ENCODE data around the gene MYO15A. TPM values are rescaled to one million over a fixed set of nuclear protein-coding genes. Genes with fewer than 3 reads are reported as not detected.

MYO15A gene
- total RNA-seq, 1 experiment from 2014 or later, result 0.26 TPM

- BruUV-seq (replicated peaks), result no TSS peak
- TF ChIP-seq EZH2phosphoT487 (IDR thresholded peaks at IDR 0.05; ENCODE audit: borderline replicate concordance, low read length) (no peak), CTCF (conservative IDR thresholded peaks at IDR 0.05; ENCODE audit: low read depth, low read length) (no peak), EZH2 (IDR thresholded peaks at IDR 0.05; ENCODE audit: low read length, unreplicated experiment) (no peak)
- H3K4me1 ChIP-seq (ENCODE audit: insufficient read depth, low read length), result peaks cover 7% of the 10 kb centered on the region
- peaks cover 61% of the 10 kb centered on the region for H3K36me3 ChIP-seq (ENCODE audit: low read depth, low read length)
- H4K20me1 ChIP-seq (ENCODE audit: low read length), result peaks cover 40% of the 10 kb centered on the region
- no peak overlapping the region for H3K4me2 ChIP-seq (ENCODE audit: low read length)
- DNase-seq, result no peak
- no peaks in the 10 kb centered on the region for H3K27me3 ChIP-seq (ENCODE audit: low read length)
- no peak overlapping the region for H2AFZ ChIP-seq (ENCODE audit: low read length)
- no peak for ATAC-seq
- ChIA-PET POLR2A (ENCODE audit: unreplicated experiment) (no interaction called here), CTCF (no interaction called here)
- H3K27ac ChIP-seq (ENCODE audit: low read length), result no peak overlapping the region
- H3K4me3 ChIP-seq (ENCODE audit: low read length), result no peak overlapping the region
- H3F3A ChIP-seq (ENCODE audit: low read length, unreplicated experiment), result no peaks in the 10 kb centered on the region
- H3K79me2 ChIP-seq (ENCODE audit: low read length), result peaks cover 98% of the 10 kb centered on the region
- H3K9me2 ChIP-seq (replicated peaks; ENCODE audit: low read length), result no peaks in the 10 kb centered on the region
- H3K9me3 ChIP-seq (ENCODE audit: low read length), result no peaks in the 10 kb centered on the region
- H3K9ac ChIP-seq (ENCODE audit: low read length), result no peak overlapping the region
- intact Hi-C loops (cut with micrococcal nuclease), result no loop called here
These were observed 85.8 kb downstream of the MYO15A start for GRCh38 chr17:18194394-18194793.

GRCh38 chr17:18194804-18195203, 86.2 kb downstream of the MYO15A start:
- peaks cover 61% of the 10 kb centered on the region for H3K36me3 ChIP-seq (ENCODE audit: low read depth, low read length)
- CTCF ChIA-PET, result no interaction called here
- H3K27ac ChIP-seq (ENCODE audit: low read length), result no peak overlapping the region
- no peaks in the 10 kb centered on the region for H3K9me3 ChIP-seq (ENCODE audit: low read length)
- ATAC-seq, result no peak
- H3K4me2 ChIP-seq (ENCODE audit: low read length), result no peak overlapping the region
- H3K4me3 ChIP-seq (ENCODE audit: low read length), result no peak overlapping the region
- no peak overlapping the region for H2AFZ ChIP-seq (ENCODE audit: low read length)
- H3K4me1 ChIP-seq (ENCODE audit: insufficient read depth, low read length), result peaks cover 3% of the 10 kb centered on the region; the same call in 1 of the 2 replicates
- POLR2A ChIA-PET (ENCODE audit: unreplicated experiment), result no interaction called here
- no peaks in the 10 kb centered on the region for H3F3A ChIP-seq (ENCODE audit: low read length, unreplicated experiment)
- H3K27me3 ChIP-seq (ENCODE audit: low read length), result no peaks in the 10 kb centered on the region
- DNase-seq, result no peak
- BruUV-seq (replicated peaks), result no TSS peak
- no peaks in the 10 kb centered on the region for H3K9me2 ChIP-seq (replicated peaks; ENCODE audit: low read length)
- no peak overlapping the region for H3K9ac ChIP-seq (ENCODE audit: low read length)
- TF ChIP-seq CTCF (conservative IDR thresholded peaks at IDR 0.05; ENCODE audit: low read depth, low read length), result no peak
- TF ChIP-seq EZH2phosphoT487 (IDR thresholded peaks at IDR 0.05; ENCODE audit: borderline replicate concordance, low read length), result no peak
- no peak for TF ChIP-seq EZH2 (IDR thresholded peaks at IDR 0.05; ENCODE audit: low read length, unreplicated experiment)
- peaks cover 36% of the 10 kb centered on the region for H4K20me1 ChIP-seq (ENCODE audit: low read length)
- H3K79me2 ChIP-seq (ENCODE audit: low read length), result peaks cover 98% of the 10 kb centered on the region
- intact Hi-C loops (cut with micrococcal nuclease), result no loop called here

GRCh38 chr17:18195246-18195645, 86.7 kb downstream of the MYO15A start:
- Histone ChIP-seq H4K20me1 (ENCODE audit: low read length) (peaks cover 33% of the 10 kb centered on the region), H3K4me3 (ENCODE audit: low read length) (no peak overlapping the region), H3K9ac (ENCODE audit: low read length) (no peak overlapping the region), H3K9me2 (replicated peaks; ENCODE audit: low read length) (no peaks in the 10 kb centered on the region), H3K9me3 (ENCODE audit: low read length) (no peaks in the 10 kb centered on the region), H3K27ac (ENCODE audit: low read length) (no peak overlapping the region), H3K27me3 (ENCODE audit: low read length) (no peaks in the 10 kb centered on the region), H3F3A (ENCODE audit: low read length, unreplicated experiment) (no peaks in the 10 kb centered on the region), H3K4me2 (ENCODE audit: low read length) (no peak overlapping the region), H3K79me2 (ENCODE audit: low read length) (peaks cover 97% of the 10 kb centered on the region), H2AFZ (ENCODE audit: low read length) (no peak overlapping the region), H3K4me1 (ENCODE audit: insufficient read depth, low read length) (peaks cover 3% of the 10 kb centered on the region; the same call in 1 of the 2 replicates), H3K36me3 (ENCODE audit: low read depth, low read length) (peaks cover 60% of the 10 kb centered on the region)
- ATAC-seq (no peak), DNase-seq (no peak)
- ChIA-PET CTCF (no interaction called here), POLR2A (ENCODE audit: unreplicated experiment) (no interaction called here)
- intact Hi-C loops (cut with micrococcal nuclease), result no loop called here
- no peak for TF ChIP-seq EZH2phosphoT487 (IDR thresholded peaks at IDR 0.05; ENCODE audit: borderline replicate concordance, low read length)
- BruUV-seq (replicated peaks), result TSS peak; percentile 18

Data from PC-3 (cell line).